Measurements from ENCODE around the gene APOA4. TPM values are rescaled to one million over a fixed set of nuclear protein-coding genes. Genes with fewer than 3 reads are reported as not detected.

Gene APOA4
- total and polyA plus RNA-seq, 2 of the 13 experiments (the other 11 are each of a cell fraction or from before 2014, with no cell fraction given) = 3.8 to 7.2 TPM

DNA sequence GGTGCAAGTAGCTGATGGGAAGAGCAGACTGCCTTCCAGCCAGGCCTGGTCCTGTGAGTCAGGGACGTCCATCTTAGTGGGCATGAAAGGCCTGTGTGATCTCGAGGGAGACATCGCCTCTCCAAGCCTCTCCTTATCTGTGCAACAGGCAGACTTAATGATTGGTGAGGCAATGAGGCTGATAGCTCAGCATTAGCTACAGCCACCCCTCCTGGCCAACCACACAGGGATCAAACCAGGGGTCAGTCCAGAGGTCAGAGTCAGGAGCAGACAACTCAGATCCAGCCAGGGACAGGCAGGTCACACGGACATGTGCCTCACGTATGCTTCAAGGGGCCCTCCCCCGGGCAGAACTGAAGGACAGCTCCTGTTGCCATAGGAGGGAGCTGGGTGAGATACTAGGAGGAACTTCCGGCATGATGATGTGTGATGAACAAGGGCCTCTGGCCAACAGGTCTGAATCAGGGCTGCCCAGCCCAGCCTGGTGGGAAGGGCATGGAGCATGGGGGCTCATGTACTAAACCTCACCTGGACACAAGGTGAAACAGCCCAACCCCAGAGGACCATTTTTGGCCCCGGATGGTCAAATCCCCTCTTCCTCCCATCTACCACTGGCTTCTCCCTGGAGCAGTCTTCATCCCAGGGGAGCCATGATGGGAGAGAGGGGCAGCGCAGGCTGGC lies 3.8 kb upstream of the APOA4 start (continued):
- TF ChIP-seq, protein P1, sequence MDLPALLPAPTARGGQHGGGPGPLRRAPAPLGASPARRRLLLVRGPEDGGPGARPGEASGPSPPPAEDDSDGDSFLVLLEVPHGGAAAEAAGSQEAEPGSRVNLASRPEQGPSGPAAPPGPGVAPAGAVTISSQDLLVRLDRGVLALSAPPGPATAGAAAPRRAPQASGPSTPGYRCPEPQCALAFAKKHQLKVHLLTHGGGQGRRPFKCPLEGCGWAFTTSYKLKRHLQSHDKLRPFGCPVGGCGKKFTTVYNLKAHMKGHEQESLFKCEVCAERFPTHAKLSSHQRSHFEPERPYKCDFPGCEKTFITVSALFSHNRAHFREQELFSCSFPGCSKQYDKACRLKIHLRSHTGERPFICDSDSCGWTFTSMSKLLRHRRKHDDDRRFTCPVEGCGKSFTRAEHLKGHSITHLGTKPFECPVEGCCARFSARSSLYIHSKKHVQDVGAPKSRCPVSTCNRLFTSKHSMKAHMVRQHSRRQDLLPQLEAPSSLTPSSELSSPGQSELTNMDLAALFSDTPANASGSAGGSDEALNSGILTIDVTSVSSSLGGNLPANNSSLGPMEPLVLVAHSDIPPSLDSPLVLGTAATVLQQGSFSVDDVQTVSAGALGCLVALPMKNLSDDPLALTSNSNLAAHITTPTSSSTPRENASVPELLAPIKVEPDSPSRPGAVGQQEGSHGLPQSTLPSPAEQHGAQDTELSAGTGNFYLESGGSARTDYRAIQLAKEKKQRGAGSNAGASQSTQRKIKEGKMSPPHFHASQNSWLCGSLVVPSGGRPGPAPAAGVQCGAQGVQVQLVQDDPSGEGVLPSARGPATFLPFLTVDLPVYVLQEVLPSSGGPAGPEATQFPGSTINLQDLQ (CRISPR knock-in tag; IDR thresholded peaks at IDR 0.05) = no peak
- TF ChIP-seq GATAD1 (CRISPR knock-in tag; IDR thresholded peaks at IDR 0.05) (peak; percentile 80; the same call in 1 of the 2 replicates), ZKSCAN8 (CRISPR knock-in tag; IDR thresholded peaks at IDR 0.05; ENCODE audit: borderline replicate concordance) (peak; percentile 61; the same call in 1 of the 2 replicates), ZFYVE20 (CRISPR knock-in tag; IDR thresholded peaks at IDR 0.05; ENCODE audit: borderline replicate concordance, low read depth) (no peak)
- TF ChIP-seq, protein P2, sequence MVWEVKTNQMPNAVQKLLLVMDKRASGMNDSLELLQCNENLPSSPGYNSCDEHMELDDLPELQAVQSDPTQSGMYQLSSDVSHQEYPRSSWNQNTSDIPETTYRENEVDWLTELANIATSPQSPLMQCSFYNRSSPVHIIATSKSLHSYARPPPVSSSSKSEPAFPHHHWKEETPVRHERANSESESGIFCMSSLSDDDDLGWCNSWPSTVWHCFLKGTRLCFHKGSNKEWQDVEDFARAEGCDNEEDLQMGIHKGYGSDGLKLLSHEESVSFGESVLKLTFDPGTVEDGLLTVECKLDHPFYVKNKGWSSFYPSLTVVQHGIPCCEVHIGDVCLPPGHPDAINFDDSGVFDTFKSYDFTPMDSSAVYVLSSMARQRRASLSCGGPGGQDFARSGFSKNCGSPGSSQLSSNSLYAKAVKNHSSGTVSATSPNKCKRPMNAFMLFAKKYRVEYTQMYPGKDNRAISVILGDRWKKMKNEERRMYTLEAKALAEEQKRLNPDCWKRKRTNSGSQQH (CRISPR knock-in tag; IDR thresholded peaks at IDR 0.05; ENCODE audit: low read depth) = no peak; the same call in 1 of the 2 replicates
- TF ChIP-seq, protein P3, sequence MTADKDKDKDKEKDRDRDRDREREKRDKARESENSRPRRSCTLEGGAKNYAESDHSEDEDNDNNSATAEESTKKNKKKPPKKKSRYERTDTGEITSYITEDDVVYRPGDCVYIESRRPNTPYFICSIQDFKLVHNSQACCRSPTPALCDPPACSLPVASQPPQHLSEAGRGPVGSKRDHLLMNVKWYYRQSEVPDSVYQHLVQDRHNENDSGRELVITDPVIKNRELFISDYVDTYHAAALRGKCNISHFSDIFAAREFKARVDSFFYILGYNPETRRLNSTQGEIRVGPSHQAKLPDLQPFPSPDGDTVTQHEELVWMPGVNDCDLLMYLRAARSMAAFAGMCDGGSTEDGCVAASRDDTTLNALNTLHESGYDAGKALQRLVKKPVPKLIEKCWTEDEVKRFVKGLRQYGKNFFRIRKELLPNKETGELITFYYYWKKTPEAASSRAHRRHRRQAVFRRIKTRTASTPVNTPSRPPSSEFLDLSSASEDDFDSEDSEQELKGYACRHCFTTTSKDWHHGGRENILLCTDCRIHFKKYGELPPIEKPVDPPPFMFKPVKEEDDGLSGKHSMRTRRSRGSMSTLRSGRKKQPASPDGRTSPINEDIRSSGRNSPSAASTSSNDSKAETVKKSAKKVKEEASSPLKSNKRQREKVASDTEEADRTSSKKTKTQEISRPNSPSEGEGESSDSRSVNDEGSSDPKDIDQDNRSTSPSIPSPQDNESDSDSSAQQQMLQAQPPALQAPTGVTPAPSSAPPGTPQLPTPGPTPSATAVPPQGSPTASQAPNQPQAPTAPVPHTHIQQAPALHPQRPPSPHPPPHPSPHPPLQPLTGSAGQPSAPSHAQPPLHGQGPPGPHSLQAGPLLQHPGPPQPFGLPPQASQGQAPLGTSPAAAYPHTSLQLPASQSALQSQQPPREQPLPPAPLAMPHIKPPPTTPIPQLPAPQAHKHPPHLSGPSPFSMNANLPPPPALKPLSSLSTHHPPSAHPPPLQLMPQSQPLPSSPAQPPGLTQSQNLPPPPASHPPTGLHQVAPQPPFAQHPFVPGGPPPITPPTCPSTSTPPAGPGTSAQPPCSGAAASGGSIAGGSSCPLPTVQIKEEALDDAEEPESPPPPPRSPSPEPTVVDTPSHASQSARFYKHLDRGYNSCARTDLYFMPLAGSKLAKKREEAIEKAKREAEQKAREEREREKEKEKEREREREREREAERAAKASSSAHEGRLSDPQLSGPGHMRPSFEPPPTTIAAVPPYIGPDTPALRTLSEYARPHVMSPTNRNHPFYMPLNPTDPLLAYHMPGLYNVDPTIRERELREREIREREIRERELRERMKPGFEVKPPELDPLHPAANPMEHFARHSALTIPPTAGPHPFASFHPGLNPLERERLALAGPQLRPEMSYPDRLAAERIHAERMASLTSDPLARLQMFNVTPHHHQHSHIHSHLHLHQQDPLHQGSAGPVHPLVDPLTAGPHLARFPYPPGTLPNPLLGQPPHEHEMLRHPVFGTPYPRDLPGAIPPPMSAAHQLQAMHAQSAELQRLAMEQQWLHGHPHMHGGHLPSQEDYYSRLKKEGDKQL (CRISPR knock-in tag; IDR thresholded peaks at IDR 0.05; ENCODE audit: low read depth) = peak; percentile 67; the same call in 1 of the 2 replicates
- TF ChIP-seq, protein P4, sequence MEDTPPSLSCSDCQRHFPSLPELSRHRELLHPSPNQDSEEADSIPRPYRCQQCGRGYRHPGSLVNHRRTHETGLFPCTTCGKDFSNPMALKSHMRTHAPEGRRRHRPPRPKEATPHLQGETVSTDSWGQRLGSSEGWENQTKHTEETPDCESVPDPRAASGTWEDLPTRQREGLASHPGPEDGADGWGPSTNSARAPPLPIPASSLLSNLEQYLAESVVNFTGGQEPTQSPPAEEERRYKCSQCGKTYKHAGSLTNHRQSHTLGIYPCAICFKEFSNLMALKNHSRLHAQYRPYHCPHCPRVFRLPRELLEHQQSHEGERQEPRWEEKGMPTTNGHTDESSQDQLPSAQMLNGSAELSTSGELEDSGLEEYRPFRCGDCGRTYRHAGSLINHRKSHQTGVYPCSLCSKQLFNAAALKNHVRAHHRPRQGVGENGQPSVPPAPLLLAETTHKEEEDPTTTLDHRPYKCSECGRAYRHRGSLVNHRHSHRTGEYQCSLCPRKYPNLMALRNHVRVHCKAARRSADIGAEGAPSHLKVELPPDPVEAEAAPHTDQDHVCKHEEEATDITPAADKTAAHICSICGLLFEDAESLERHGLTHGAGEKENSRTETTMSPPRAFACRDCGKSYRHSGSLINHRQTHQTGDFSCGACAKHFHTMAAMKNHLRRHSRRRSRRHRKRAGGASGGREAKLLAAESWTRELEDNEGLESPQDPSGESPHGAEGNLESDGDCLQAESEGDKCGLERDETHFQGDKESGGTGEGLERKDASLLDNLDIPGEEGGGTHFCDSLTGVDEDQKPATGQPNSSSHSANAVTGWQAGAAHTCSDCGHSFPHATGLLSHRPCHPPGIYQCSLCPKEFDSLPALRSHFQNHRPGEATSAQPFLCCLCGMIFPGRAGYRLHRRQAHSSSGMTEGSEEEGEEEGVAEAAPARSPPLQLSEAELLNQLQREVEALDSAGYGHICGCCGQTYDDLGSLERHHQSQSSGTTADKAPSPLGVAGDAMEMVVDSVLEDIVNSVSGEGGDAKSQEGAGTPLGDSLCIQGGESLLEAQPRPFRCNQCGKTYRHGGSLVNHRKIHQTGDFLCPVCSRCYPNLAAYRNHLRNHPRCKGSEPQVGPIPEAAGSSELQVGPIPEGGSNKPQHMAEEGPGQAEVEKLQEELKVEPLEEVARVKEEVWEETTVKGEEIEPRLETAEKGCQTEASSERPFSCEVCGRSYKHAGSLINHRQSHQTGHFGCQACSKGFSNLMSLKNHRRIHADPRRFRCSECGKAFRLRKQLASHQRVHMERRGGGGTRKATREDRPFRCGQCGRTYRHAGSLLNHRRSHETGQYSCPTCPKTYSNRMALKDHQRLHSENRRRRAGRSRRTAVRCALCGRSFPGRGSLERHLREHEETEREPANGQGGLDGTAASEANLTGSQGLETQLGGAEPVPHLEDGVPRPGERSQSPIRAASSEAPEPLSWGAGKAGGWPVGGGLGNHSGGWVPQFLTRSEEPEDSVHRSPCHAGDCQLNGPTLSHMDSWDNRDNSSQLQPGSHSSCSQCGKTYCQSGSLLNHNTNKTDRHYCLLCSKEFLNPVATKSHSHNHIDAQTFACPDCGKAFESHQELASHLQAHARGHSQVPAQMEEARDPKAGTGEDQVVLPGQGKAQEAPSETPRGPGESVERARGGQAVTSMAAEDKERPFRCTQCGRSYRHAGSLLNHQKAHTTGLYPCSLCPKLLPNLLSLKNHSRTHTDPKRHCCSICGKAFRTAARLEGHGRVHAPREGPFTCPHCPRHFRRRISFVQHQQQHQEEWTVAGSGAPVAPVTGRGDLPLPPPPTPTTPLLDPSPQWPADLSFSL (CRISPR knock-in tag; IDR thresholded peaks at IDR 0.05) = no peak
- TF ChIP-seq, protein P5, sequence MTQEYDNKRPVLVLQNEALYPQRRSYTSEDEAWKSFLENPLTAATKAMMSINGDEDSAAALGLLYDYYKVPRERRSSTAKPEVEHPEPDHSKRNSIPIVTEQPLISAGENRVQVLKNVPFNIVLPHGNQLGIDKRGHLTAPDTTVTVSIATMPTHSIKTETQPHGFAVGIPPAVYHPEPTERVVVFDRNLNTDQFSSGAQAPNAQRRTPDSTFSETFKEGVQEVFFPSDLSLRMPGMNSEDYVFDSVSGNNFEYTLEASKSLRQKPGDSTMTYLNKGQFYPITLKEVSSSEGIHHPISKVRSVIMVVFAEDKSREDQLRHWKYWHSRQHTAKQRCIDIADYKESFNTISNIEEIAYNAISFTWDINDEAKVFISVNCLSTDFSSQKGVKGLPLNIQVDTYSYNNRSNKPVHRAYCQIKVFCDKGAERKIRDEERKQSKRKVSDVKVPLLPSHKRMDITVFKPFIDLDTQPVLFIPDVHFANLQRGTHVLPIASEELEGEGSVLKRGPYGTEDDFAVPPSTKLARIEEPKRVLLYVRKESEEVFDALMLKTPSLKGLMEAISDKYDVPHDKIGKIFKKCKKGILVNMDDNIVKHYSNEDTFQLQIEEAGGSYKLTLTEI (CRISPR knock-in tag; conservative IDR thresholded peaks at IDR 0.05) = no peak

All from HepG2 (cell line).